ENCODE measurements around the gene TENM4. TPM values are rescaled to one million over a fixed set of nuclear protein-coding genes. Genes with fewer than 3 reads are reported as not detected.

TENM4 gene
- total RNA-seq, 4 donors from 2014 or later = 2.3 to 18.9 (median 4.5) TPM

GRCh38 chr11:78935398-78936068 is 505.3 kb downstream of the TENM4 start:
- DNase-seq (ENCODE audit: low spot score) (no peak), ATAC-seq (ENCODE audit: low FRiP score) (no peak)

GRCh38 chr11:78933350-78933749 is 507.5 kb downstream of the TENM4 start:
- DNase-seq (ENCODE audit: low spot score) (no peak), ATAC-seq (ENCODE audit: low FRiP score) (no peak)
- no peak for TF ChIP-seq CTCF (IDR thresholded peaks at IDR 0.05)

More at GRCh38 chr11:78935398-78936068, 505.3 kb downstream of the TENM4 start:
- no peak for TF ChIP-seq CTCF (IDR thresholded peaks at IDR 0.05)

GRCh38 chr11:78932757-78933156 is 508.1 kb downstream of the TENM4 start:
- ATAC-seq (ENCODE audit: low FRiP score) = no peak
- no peak for TF ChIP-seq CTCF (IDR thresholded peaks at IDR 0.05)
- no peak for DNase-seq (ENCODE audit: low spot score)

- TF ChIP-seq CTCF (IDR thresholded peaks at IDR 0.05) = no peak
- DNase-seq (ENCODE audit: low spot score) (no peak), ATAC-seq (ENCODE audit: low FRiP score) (no peak)
Measured at GRCh38 chr11:78931891-78932290, 508.9 kb downstream of the TENM4 start.

GRCh38 chr11:78930810-78931523 is 509.9 kb downstream of the TENM4 start:
- no peak for DNase-seq (ENCODE audit: low spot score)
- no peak for ATAC-seq (ENCODE audit: low FRiP score)
- TF ChIP-seq CTCF (IDR thresholded peaks at IDR 0.05) = no peak

- no peak for DNase-seq (ENCODE audit: low spot score)
- ATAC-seq (ENCODE audit: low FRiP score) = no peak
- no peak for TF ChIP-seq CTCF (IDR thresholded peaks at IDR 0.05)
Measured at GRCh38 chr11:78929906-78930220, 511.0 kb downstream of the TENM4 start.

Measured in omental fat pad (tissue), 4 donors.